ENCODE data around the gene KPNB1. TPM values are rescaled to one million over a fixed set of nuclear protein-coding genes. Genes with fewer than 3 reads are reported as not detected.
A peak's percentile ranks its signal among the peaks of the same experiment; 100 is the strongest.

KPNB1 gene
- total RNA-seq, 2 donors from 2014 or later: 91.4 to 102 TPM

GRCh38 chr17:47622180-47622549 lies 27.6 kb upstream of the KPNB1 start:
- H3K36me3 ChIP-seq: peaks cover 20% of the 10 kb centered on the region
- H3K4me1 ChIP-seq: peaks cover 0 to 23% of the 10 kb centered on the region in 2 donors
- TF ChIP-seq CTCF (IDR thresholded peaks at IDR 0.05): no peak

GRCh38 chr17:47624727-47625068 lies 25.0 kb upstream of the KPNB1 start:
- Histone ChIP-seq H3K27me3 (no peaks in the 10 kb centered on the region), H3K36me3 (no peaks in the 10 kb centered on the region), H3K9me3 (no peaks in the 10 kb centered on the region), H3K4me3 (no peak overlapping the region), H3K4me1 (peaks cover 0 to 21% of the 10 kb centered on the region in 2 donors), H3K27ac (no peak overlapping the region)
- DNase-seq (ENCODE audit: low spot score): no peak
- TF ChIP-seq CTCF (IDR thresholded peaks at IDR 0.05): no peak

More at GRCh38 chr17:47622180-47622549, 27.6 kb upstream of the KPNB1 start:
- no peak overlapping the region for H3K4me3 ChIP-seq
- DNase-seq (ENCODE audit: low spot score): no peak
- peak overlapping the region in 1 of 2 donors; percentile 46 for H3K27ac ChIP-seq
- H3K9me3 ChIP-seq: no peaks in the 10 kb centered on the region
- H3K27me3 ChIP-seq: no peaks in the 10 kb centered on the region

GRCh38 chr17:47628014-47628566 lies 21.6 kb upstream of the KPNB1 start:
- H3K36me3 ChIP-seq: no peaks in the 10 kb centered on the region
- H3K9me3 ChIP-seq: no peaks in the 10 kb centered on the region
- no peak for TF ChIP-seq CTCF (IDR thresholded peaks at IDR 0.05)
- no peaks in the 10 kb centered on the region for H3K4me1 ChIP-seq
- no peak overlapping the region for H3K27ac ChIP-seq
- H3K27me3 ChIP-seq: no peaks in the 10 kb centered on the region
- DNase-seq (ENCODE audit: low spot score): no peak
- H3K4me3 ChIP-seq: no peak overlapping the region

GRCh38 chr17:47629826-47630225 lies 19.9 kb upstream of the KPNB1 start:
- Histone ChIP-seq H3K36me3 (no peaks in the 10 kb centered on the region), H3K4me1 (no peaks in the 10 kb centered on the region), H3K9me3 (no peaks in the 10 kb centered on the region), H3K27me3 (no peaks in the 10 kb centered on the region), H3K27ac (no peak overlapping the region), H3K4me3 (no peak overlapping the region)
- no peak for TF ChIP-seq CTCF (IDR thresholded peaks at IDR 0.05)
- DNase-seq (ENCODE audit: low spot score): no peak

- no peaks in the 10 kb centered on the region for H3K9me3 ChIP-seq
Measured at GRCh38 chr17:47630614-47631013, 19.1 kb upstream of the KPNB1 start.

More at GRCh38 chr17:47630614-47631013, 19.1 kb upstream of the KPNB1 start:
- H3K4me1 ChIP-seq: no peaks in the 10 kb centered on the region
- H3K4me3 ChIP-seq: no peak overlapping the region
- no peaks in the 10 kb centered on the region for H3K36me3 ChIP-seq
- H3K27me3 ChIP-seq: no peaks in the 10 kb centered on the region
- TF ChIP-seq CTCF (IDR thresholded peaks at IDR 0.05): no peak
- H3K27ac ChIP-seq: no peak overlapping the region
- DNase-seq (ENCODE audit: low spot score): no peak

All from right atrium auricular region (tissue), 2 donors.